K562 (cell line): ENCODE results near the gene PHB1. TPM values are rescaled to one million over a fixed set of nuclear protein-coding genes. Genes with fewer than 3 reads are reported as not detected.

Source experiments
- E2F4 ChIP-seq: sonication (generic); formaldehyde crosslinking; IDR thresholded peaks from 2 replicates; pipeline ENCODE4 v1.8.0; 2022; ENCODE audit warnings: mild to moderate bottlenecking, low read depth, missing genetic modification reagents
- ELK1 ChIP-seq: sonication (generic); formaldehyde crosslinking; IDR thresholded peaks from 2 replicates; pipeline ENCODE4 v1.8.1; 2022; ENCODE audit warnings: missing genetic modification reagents
- ETV5 ChIP-seq: sonication (generic); formaldehyde crosslinking; IDR thresholded peaks from 2 replicates; pipeline ENCODE4 v1.4.0; 2020; ENCODE audit warnings: low read depth, mild to moderate bottlenecking, missing genetic modification reagents
- EZH2 ChIP-seq: IDR thresholded peaks from 2 replicates; pipeline ENCODE4 v1.6.1; 2012; ENCODE audit warnings: low read depth, mild to moderate bottlenecking, inconsistent platforms, low read length, borderline replicate concordance
- OTX1 ChIP-seq: fragments of 450-650 bp; formaldehyde crosslinking; IDR thresholded peaks from 2 replicates; pipeline ENCODE4 v1.4.0; 2022; ENCODE audit warnings: mild to moderate bottlenecking
- RBM17 ChIP-seq: fragments of 200-400 bp; formaldehyde crosslinking; IDR thresholded peaks from 2 replicates; pipeline ENCODE4 v1.6.1; 2017; ENCODE audit warnings: low read depth, mild to moderate bottlenecking, low read length, borderline replicate concordance
- SLC30A9 ChIP-seq: fragments of 250-450 bp; sonication (Bioruptor Pico); IDR thresholded peaks from 2 replicates; pipeline ENCODE4 v1.8.0; 2022; ENCODE audit warnings: mild to moderate bottlenecking, moderate library complexity
- SREBF2 ChIP-seq: sonication (generic); formaldehyde crosslinking; IDR thresholded peaks from 2 replicates; pipeline ENCODE4 v1.4.0; 2020; ENCODE audit warnings: mild to moderate bottlenecking, missing genetic modification reagents
- ZBTB40 ChIP-seq, 2 experiments: fragments of 450-650 bp in 1 of 2; sonication (generic) in 1 of 2; formaldehyde crosslinking in 1 of 2; IDR thresholded peaks; 2 replicates each; pipeline versions ENCODE4 v1.7.1 to v1.9.0; 2016 to 2022; ENCODE audit warnings: inconsistent platforms in 1 of 2, mild to moderate bottlenecking in 1 of 2, missing genetic modification reagents in 1 of 2
- ZNF347 ChIP-seq: fragments of 450-650 bp; formaldehyde crosslinking; IDR thresholded peaks from 2 replicates; pipeline ENCODE4 v1.4.0; 2020; ENCODE audit warnings: low read depth, mild to moderate bottlenecking, moderate library complexity
- ZNF586 ChIP-seq: fragments of 450-650 bp; formaldehyde crosslinking; conservative IDR thresholded peaks from 2 replicates; pipeline ENCODE4 v1.4.0; 2020; ENCODE audit warnings: mild to moderate bottlenecking, moderate library complexity
- ZNF655 ChIP-seq: fragments of 250-450 bp; sonication (Bioruptor Pico); IDR thresholded peaks from 2 replicates; pipeline ENCODE4 v1.5.0; 2021
- polyA plus RNA-seq, 8 experiments: library from polyadenylated mRNA; depleted of rRNA in 4 of 8; stranded (reverse) in 5 of 8; unstranded in 3 of 8; fragments of >200 nt; fragmentation: Nextera tagmentation in 2 of 8; fragmentation: Illumina TruSeq in 1 of 8; extraction: Ambion mirVana in 2 of 8; extraction: Trizol in 1 of 8; gene quantifications; 2 replicates each; pipeline versions ENCODE4 v1.2.1 to v1.2.3, GENCODE V29; 2011 to 2014; ENCODE audit warnings: inconsistent platforms in 1 of 8, missing spikeins in 1 of 8
- total RNA-seq, 7 experiments: library from RNA; depleted of rRNA in 6 of 7; stranded (reverse); fragments of >200 nt in 6 of 7; fragmentation: Illumina TruSeq in 2 of 7; extraction: Trizol in 2 of 7; gene quantifications; 2 replicates each; pipeline versions ENCODE4 v1.2.1 to v1.2.3, GENCODE V29; 2011 to 2021; ENCODE audit warnings: low replicate concordance in 1 of 7

The PHB1 gene
- total and polyA plus RNA-seq, 9 of the 15 experiments (the other 6 are each of a cell fraction or from before 2014, with no cell fraction given) = 191 to 818 (median 349) TPM

GRCh38 chr17:49414622-49415350 is at the start of gene PHB1 (continued):
- TF ChIP-seq E2F4 (0 out of 2 replicates have a peak, but pooled peaks have one; percentile 10), ELK1 (CRISPR knock-in tag) (no peak), ETV5 (no peak), RBM17 (no peak), SLC30A9 (no peak), ZBTB40 (IDR thresholded peaks at IDR 0.05) (peak; percentile 69), ZBTB40 (CRISPR knock-in tag; IDR thresholded peaks at IDR 0.05) (no peak), ZNF655 (CRISPR knock-in tag) (no peak), ZNF586 (CRISPR knock-in tag) (no peak), EZH2 (no peak), ZNF347 (CRISPR knock-in tag) (no peak), SREBF2 (CRISPR knock-in tag) (no peak), OTX1 (CRISPR knock-in tag) (no peak)
